Vagina (tissue), 2 donors: ENCODE data around the gene ACTRT2. TPM values are rescaled to one million over a fixed set of nuclear protein-coding genes. Genes with fewer than 3 reads are reported as not detected.

ENCODE experiments used
- DNase-seq, 2 donors: peaks; one replicate each; pipeline ENCODE4 v3.0.0-alpha.2; 2017; ENCODE audit errors: extremely low spot score in 2 of 2
- H3K27ac ChIP-seq: fragments of 200-600 bp; sonication (generic); one replicate; pipeline ENCODE4 v1.5.1; 2019
- H3K27me3 ChIP-seq: fragments of 200-600 bp; sonication (generic); one replicate; pipeline ENCODE4 v1.5.1; 2019
- H3K36me3 ChIP-seq, 2 donors: fragments of 200-600 bp; sonication (generic); one replicate each; pipeline ENCODE4 v1.5.1; 2017 to 2019
- H3K4me1 ChIP-seq: fragments of 200-600 bp; sonication (generic); one replicate; pipeline ENCODE4 v1.5.1; 2019
- H3K4me3 ChIP-seq, 2 donors: fragments of 200-600 bp; sonication (generic); 1 replicate in 1 of 2; 2 replicates in 1 of 2; pipeline ENCODE4 v1.5.1; 2016 to 2019
- H3K9me3 ChIP-seq: fragments of 200-600 bp; sonication (generic); one replicate; pipeline ENCODE4 v1.5.1; 2019
- CTCF ChIP-seq, 3 experiments: fragments of 450-650 bp in 2 of 3; fragments of 200-600 bp in 1 of 3; sonication (generic) in 1 of 3; IDR thresholded peaks; one replicate each; pipeline ENCODE4 v1.5.1; 2017 to 2019; ENCODE audit warnings: antibody characterized with exemption in 3 of 3, mild to moderate bottlenecking in 2 of 3, moderate library complexity in 2 of 3
- POLR2A ChIP-seq, 2 donors: fragments of 450-650 bp; IDR thresholded peaks; one replicate each; pipeline ENCODE4 v1.6.1; 2017; ENCODE audit warnings: antibody characterized with exemption in 2 of 2, mild to moderate bottlenecking in 2 of 2, moderate library complexity in 2 of 2
- POLR2AphosphoS5 ChIP-seq, 2 donors: sonication (generic); formaldehyde crosslinking; IDR thresholded peaks; one replicate each; pipeline ENCODE4 v1.9.0; 2017; ENCODE audit warnings: antibody characterized with exemption in 2 of 2, mild to moderate bottlenecking in 2 of 2, low read depth in 1 of 2; ENCODE audit not compliant: insufficient read depth in 1 of 2
- intact Hi-C: fragments of 100-400 bp; cut with DNase I; formaldehyde crosslinking; loops from one replicate; pipeline ENCODE4 v1.15.1; 2023
- total RNA-seq: library from RNA; depleted of rRNA; stranded (reverse); fragments of >200 nt; gene quantifications from one replicate; pipeline ENCODE4 v1.2.3, GENCODE V29; 2016

ACTRT2 gene
- total RNA-seq, 1 donor from 2014 or later, result not detected

DNA sequence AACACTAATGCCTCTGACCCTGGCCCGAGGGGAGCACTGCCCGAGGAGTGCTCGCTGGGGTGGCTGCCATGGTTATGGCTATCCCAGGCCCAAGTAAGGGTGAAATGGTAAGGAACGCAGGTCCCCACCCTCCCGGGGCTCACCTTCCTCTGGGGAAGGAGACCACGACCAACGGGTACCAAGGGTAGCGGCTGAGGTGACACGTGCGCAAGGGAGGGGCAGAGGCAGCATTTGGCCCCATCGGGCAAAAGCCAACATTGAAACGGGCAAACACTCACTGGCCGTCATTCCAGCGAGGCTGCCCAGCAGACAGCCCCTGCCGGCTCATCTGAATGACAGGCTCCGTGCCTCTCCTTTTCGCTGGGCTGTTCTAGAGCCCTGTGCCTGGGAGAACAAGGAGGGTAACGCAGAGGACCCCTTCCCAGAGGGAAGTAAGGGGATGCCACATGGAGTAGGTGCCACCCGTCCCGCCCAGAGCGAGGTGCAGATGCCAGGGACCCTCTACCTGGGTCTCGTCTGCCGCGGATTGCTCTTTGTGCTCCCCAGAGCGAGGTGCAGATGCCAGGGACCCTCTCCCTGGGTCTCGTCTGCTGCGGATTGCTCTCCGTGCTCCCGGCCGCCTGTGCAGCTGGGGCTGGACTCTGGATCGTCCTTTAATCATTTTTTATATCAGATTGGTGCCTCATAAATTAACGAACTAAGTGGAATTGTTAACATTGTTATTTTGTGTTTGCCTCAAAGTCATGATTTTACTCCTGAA is 16.2 kb downstream of the ACTRT2 start:
- H3K36me3 ChIP-seq, result no peaks in the 10 kb centered on the region
- intact Hi-C loops, result no loop called here
- DNase-seq, result no peak
- no peak overlapping the region for H3K4me3 ChIP-seq
- no peak overlapping the region for H3K27ac ChIP-seq
- TF ChIP-seq POLR2AphosphoS5 (IDR thresholded peaks at IDR 0.05; ENCODE audit: insufficient read depth in 1 of 2, low read depth in 1 of 2), result no peak
- TF ChIP-seq POLR2A (IDR thresholded peaks at IDR 0.05), result no peak
- TF ChIP-seq CTCF (IDR thresholded peaks at IDR 0.05), result no peak
- H3K9me3 ChIP-seq, result no peaks in the 10 kb centered on the region
- no peaks in the 10 kb centered on the region for H3K4me1 ChIP-seq
- no peaks in the 10 kb centered on the region for H3K27me3 ChIP-seq

DNA sequence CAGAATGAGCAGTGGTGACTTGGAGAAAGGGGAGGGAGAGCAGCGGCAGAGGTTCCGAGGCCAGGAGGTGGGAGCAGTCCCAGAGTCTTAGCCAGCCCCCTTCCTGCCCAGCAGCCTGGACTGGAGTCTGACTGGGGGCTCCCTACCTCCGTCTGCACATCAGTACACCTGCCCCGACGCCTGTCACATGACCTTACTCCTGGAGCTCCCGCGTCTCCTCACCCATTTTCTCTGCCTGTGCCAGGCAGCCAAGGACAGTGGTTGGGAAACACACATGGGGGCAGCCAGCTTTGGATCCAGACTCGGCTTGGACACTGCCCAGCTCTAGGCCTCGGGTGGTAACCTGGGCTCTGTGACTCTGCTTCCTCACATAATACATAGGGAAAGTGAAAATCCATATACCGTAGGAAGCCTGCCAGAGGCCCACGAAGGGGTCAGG is 16.9 kb downstream of the ACTRT2 start:
- no peaks in the 10 kb centered on the region for H3K4me1 ChIP-seq
- H3K4me3 ChIP-seq, result no peak overlapping the region
- intact Hi-C loops, result no loop called here
- DNase-seq, result no peak
- H3K36me3 ChIP-seq, result no peaks in the 10 kb centered on the region
- H3K9me3 ChIP-seq, result no peaks in the 10 kb centered on the region
- no peak overlapping the region for H3K27ac ChIP-seq
- no peaks in the 10 kb centered on the region for H3K27me3 ChIP-seq
- TF ChIP-seq CTCF (IDR thresholded peaks at IDR 0.05), result no peak
- no peak for TF ChIP-seq POLR2AphosphoS5 (IDR thresholded peaks at IDR 0.05; ENCODE audit: insufficient read depth in 1 of 2, low read depth in 1 of 2)
- TF ChIP-seq POLR2A (IDR thresholded peaks at IDR 0.05), result no peak

GRCh38 chr1:3038571-3039181 is 17.4 kb downstream of the ACTRT2 start:
- intact Hi-C loops, result no loop called here
- TF ChIP-seq POLR2AphosphoS5 (IDR thresholded peaks at IDR 0.05; ENCODE audit: insufficient read depth in 1 of 2, low read depth in 1 of 2), result no peak
- H3K9me3 ChIP-seq, result no peaks in the 10 kb centered on the region
- no peak for DNase-seq
- H3K27me3 ChIP-seq, result no peaks in the 10 kb centered on the region
- no peak overlapping the region for H3K4me3 ChIP-seq
- H3K27ac ChIP-seq, result no peak overlapping the region
- H3K4me1 ChIP-seq, result no peaks in the 10 kb centered on the region
- no peaks in the 10 kb centered on the region for H3K36me3 ChIP-seq

DNA sequence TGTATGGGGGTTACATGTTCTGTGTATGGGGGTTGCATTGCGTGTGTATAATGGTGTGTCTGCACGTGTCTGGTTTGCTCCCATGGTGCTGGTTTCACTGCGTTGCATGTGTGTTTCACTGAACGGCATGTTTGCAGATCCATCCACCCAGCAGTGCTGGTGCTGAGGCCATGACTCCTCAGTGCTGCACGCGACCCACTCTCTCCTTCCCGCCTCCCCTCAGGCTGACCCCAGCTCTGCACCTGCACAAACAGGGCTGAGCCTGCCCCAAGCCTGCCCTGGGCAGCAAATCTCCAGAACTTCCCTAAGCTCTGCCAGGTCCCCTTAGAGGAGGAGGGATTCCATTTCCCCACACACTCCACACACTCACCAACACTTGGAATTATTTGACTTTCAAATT is 18.7 kb downstream of the ACTRT2 start:
- Histone ChIP-seq H3K4me3 (no peak overlapping the region), H3K4me1 (no peaks in the 10 kb centered on the region), H3K36me3 (no peaks in the 10 kb centered on the region), H3K27ac (no peak overlapping the region), H3K9me3 (no peaks in the 10 kb centered on the region), H3K27me3 (no peaks in the 10 kb centered on the region)
- TF ChIP-seq CTCF (IDR thresholded peaks at IDR 0.05) (no peak), POLR2AphosphoS5 (IDR thresholded peaks at IDR 0.05; ENCODE audit: insufficient read depth in 1 of 2, low read depth in 1 of 2) (no peak), POLR2A (IDR thresholded peaks at IDR 0.05) (no peak)
- DNase-seq, result no peak
- intact Hi-C loops, result no loop called here

- Histone ChIP-seq H3K4me3 (no peak overlapping the region), H3K36me3 (no peaks in the 10 kb centered on the region), H3K4me1 (no peaks in the 10 kb centered on the region), H3K27me3 (no peaks in the 10 kb centered on the region), H3K27ac (no peak overlapping the region), H3K9me3 (no peaks in the 10 kb centered on the region)
- DNase-seq, result no peak
- TF ChIP-seq POLR2A (IDR thresholded peaks at IDR 0.05), result no peak
- no peak for TF ChIP-seq POLR2AphosphoS5 (IDR thresholded peaks at IDR 0.05; ENCODE audit: insufficient read depth in 1 of 2, low read depth in 1 of 2)
- no peak for TF ChIP-seq CTCF (IDR thresholded peaks at IDR 0.05)
- intact Hi-C loops, result no loop called here
Measured at GRCh38 chr1:3042481-3042880, 21.2 kb downstream of the ACTRT2 start.
